GM11168 (cell line): ENCODE measurements around the gene LTO1.

ENCODE experiments used
- in situ Hi-C: fragments of 300-500 bp; cut with MboI; formaldehyde crosslinking; loops from one replicate; pipeline ENCODE4 v1.12.0; 2022; ENCODE audit warnings: low sequenced_read_pairs; ENCODE audit not compliant: unreplicated experiment

Gene LTO1

GRCh38 chr11:69702769-69703452 is 27.8 kb upstream of the LTO1 start:
- in situ Hi-C loops = no loop called here

- in situ Hi-C loops = no loop called here
Observed at GRCh38 chr11:69702239-69702691, 27.1 kb upstream of the LTO1 start.

- in situ Hi-C loops = no loop called here
Observed at GRCh38 chr11:69700278-69701140, 25.4 kb upstream of the LTO1 start.

- in situ Hi-C loops = loop anchor here (25.0 kb wide), 1 partner anchor 488 kb away; no protein-coding TSS in a partner anchor
Observed at GRCh38 chr11:69699213-69699612, 24.1 kb upstream of the LTO1 start.

- in situ Hi-C loops = loop anchor here (25.0 kb wide), 1 partner anchor 489 kb away; no protein-coding TSS in a partner anchor
Observed at GRCh38 chr11:69698362-69698761, 23.2 kb upstream of the LTO1 start.

- in situ Hi-C loops = loop anchor here (25.0 kb wide), 1 partner anchor 489 kb away; no protein-coding TSS in a partner anchor
Observed at GRCh38 chr11:69697861-69698260, 22.7 kb upstream of the LTO1 start.

GRCh38 chr11:69697469-69697843 is 22.3 kb upstream of the LTO1 start:
- in situ Hi-C loops = loop anchor here (25.0 kb wide), 1 partner anchor 490 kb away; no protein-coding TSS in a partner anchor

GRCh38 chr11:69696749-69697468 is 21.8 kb upstream of the LTO1 start:
- in situ Hi-C loops = loop anchor here (25.0 kb wide), 1 partner anchor 490 kb away; no protein-coding TSS in a partner anchor

- in situ Hi-C loops = loop anchor here (25.0 kb wide), 1 partner anchor 491 kb away; no protein-coding TSS in a partner anchor
Observed at GRCh38 chr11:69695995-69696394, 20.8 kb upstream of the LTO1 start.

- in situ Hi-C loops = loop anchor here (25.0 kb wide), 1 partner anchor 492 kb away; no protein-coding TSS in a partner anchor
Observed at GRCh38 chr11:69695581-69695980, 20.4 kb upstream of the LTO1 start.

GRCh38 chr11:69694781-69695180 is 19.6 kb upstream of the LTO1 start:
- in situ Hi-C loops = loop anchor here (25.0 kb wide), 1 partner anchor 493 kb away; no protein-coding TSS in a partner anchor

- in situ Hi-C loops = loop anchor here (25.0 kb wide), 1 partner anchor 495 kb away; no protein-coding TSS in a partner anchor
Observed at GRCh38 chr11:69692422-69692821, 17.3 kb upstream of the LTO1 start.

- in situ Hi-C loops = loop anchor here (25.0 kb wide), 1 partner anchor 496 kb away; no protein-coding TSS in a partner anchor
Observed at GRCh38 chr11:69691463-69691862, 16.3 kb upstream of the LTO1 start.

- in situ Hi-C loops = loop anchor here (10.0 to 25.0 kb wide), 2 partner anchors 185 to 498 kb away; no protein-coding TSS in a partner anchor
Observed at GRCh38 chr11:69689484-69690319, 14.5 kb upstream of the LTO1 start.

- in situ Hi-C loops = loop anchor here (10.0 to 25.0 kb wide), 2 partner anchors 187 to 499 kb away; no protein-coding TSS in a partner anchor
Observed at GRCh38 chr11:69687969-69688771, 13.0 kb upstream of the LTO1 start.

- in situ Hi-C loops = loop anchor here (10.0 to 25.0 kb wide), 2 partner anchors 188 to 500 kb away; no protein-coding TSS in a partner anchor
Observed at GRCh38 chr11:69686856-69687255, 11.7 kb upstream of the LTO1 start.

- in situ Hi-C loops = loop anchor here (10.0 to 25.0 kb wide), 2 partner anchors 188 to 501 kb away; no protein-coding TSS in a partner anchor
Observed at GRCh38 chr11:69686452-69686851, 11.3 kb upstream of the LTO1 start.

GRCh38 chr11:69685348-69685747 is 10.2 kb upstream of the LTO1 start:
- in situ Hi-C loops = loop anchor here (10.0 to 25.0 kb wide), 2 partner anchors 189 to 502 kb away; no protein-coding TSS in a partner anchor
